Right cardiac atrium (tissue), 5 donors: ENCODE data around the gene TRAPPC3. TPM values are rescaled to one million over a fixed set of nuclear protein-coding genes. Genes with fewer than 3 reads are reported as not detected.

ENCODE experiments used
- ATAC-seq, 2 donors: fragments of 200-7000 bp; cut with Tn5 transposase; one replicate each; pipeline versions ENCODE4 v1.8.0 to v1.9.1; 2020; ENCODE audit warnings: moderate library complexity in 2 of 2, mild to moderate bottlenecking in 1 of 2
- DNase-seq, 3 donors: peaks; one replicate each; pipeline ENCODE4 v3.0.0-alpha.2; 2020
- H3K27ac ChIP-seq: one replicate; pipeline ENCODE4 v1.5.1; 2013; ENCODE audit warnings: mild to moderate bottlenecking, low read length, control low read depth, moderate library complexity
- H3K27me3 ChIP-seq: one replicate; pipeline ENCODE4 v1.6.1; 2013; ENCODE audit not compliant: control insufficient read depth, insufficient read depth
- H3K4me1 ChIP-seq: one replicate; pipeline ENCODE4 v1.6.1; 2013; ENCODE audit warnings: low read length; ENCODE audit not compliant: control insufficient read depth, insufficient read depth
- H3K4me3 ChIP-seq: one replicate; pipeline ENCODE4 v1.5.1; 2013; ENCODE audit warnings: low read length, control low read depth
- H3K9me3 ChIP-seq: one replicate; pipeline ENCODE4 v1.6.1; 2013; ENCODE audit warnings: low read length; ENCODE audit not compliant: control insufficient read depth
- WGBS: extraction: QIAGEN DNeasy Blood & Tissue Kit; methylation state at CpG from one replicate; pipeline ENCODE4 v1.1.7; 2013; 5-methylcytosine and 5-hydroxymethylcytosine counted together
- intact Hi-C, 4 donors: fragments of 100-400 bp; cut with DNase I; formaldehyde crosslinking; loops; one replicate each; pipeline versions ENCODE4 v1.11.0 to v1.14.0; 2022 to 2023
- polyA plus RNA-seq: library from polyadenylated mRNA; stranded (reverse); fragments of 200-250 nt; gene quantifications from one replicate; pipeline ENCODE4 v1.2.3, GENCODE V29; 2013
- total RNA-seq, 4 donors: library from RNA; stranded (reverse); fragmentation: NEBNext Ultra II Directional; extraction: Animal tissue kit (Norgen Biotek cat#: 25700); gene quantifications; one replicate each; pipeline ENCODE4 v1.2.1, GENCODE V29; 2021
- donor health status: healthy with polysubstance abuse.
- donor health status: DM: no; HTN: yes; CAD: no.
- donor health status: DM: no; HTN: no; CAD: no.
- donor health status: DM: no; HTN: yes; CAD: no; lungs with severe emphysema.
- donor health status: DM: yes; HTN: yes; CAD: no.

TRAPPC3 gene
- total and polyA plus RNA-seq, 5 donors: 58.5 to 73.6 (median 65.6) TPM

DNA sequence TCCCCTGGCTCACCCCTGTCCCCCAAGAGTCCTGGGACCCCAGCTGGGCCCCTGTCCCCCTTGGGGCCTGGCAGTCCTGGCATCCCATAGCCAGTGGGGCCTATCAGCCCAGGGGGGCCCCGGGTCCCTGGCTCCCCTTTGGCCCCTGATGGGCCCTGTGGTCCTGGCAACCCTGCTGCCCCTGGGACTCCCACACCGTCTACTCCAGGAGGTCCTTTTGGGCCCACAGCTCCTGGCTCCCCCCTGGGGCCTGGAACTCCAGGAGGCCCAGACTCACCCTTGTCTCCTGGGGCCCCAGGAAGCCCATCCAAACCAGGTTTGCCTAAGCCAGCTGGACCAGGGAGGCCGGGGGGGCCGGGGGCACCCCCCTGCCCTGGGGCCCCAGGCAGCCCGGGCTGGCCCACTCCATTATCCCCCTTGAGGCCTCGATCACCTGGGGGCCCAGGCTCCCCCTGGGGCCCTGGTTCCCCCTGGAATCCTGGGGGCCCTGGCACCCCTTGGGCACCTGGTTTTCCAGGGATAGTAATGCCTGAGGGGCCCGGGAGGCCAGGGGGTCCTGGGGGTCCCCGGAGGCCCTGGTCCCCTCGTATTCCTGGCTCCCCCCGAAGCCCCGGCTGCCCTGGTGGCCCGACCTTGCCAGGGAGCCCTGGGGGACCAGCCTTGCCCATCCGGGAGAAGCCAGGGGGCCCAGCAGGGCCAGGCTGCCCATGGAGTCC is 50.5 kb downstream of the TRAPPC3 start:
- 83% methylated on average over 13 of the region's 13 CpGs for WGBS
- peak in 2 of 3 donors; percentile 52 to 64 for DNase-seq
- peak in 1 of 2 donors; percentile 2 for ATAC-seq
- intact Hi-C loops: loop anchor here in 1 of 4 donors (2.0 to 5.0 kb wide), 2 partner anchors 36 to 323 kb away; no protein-coding TSS in a partner anchor
- Histone ChIP-seq H3K27ac (no peak overlapping the region), H3K4me3 (no peak overlapping the region), H3K27me3 (no peaks in the 10 kb centered on the region), H3K9me3 (no peaks in the 10 kb centered on the region), H3K4me1 (no peaks in the 10 kb centered on the region)

GRCh38 chr1:36097693-36098585 is 51.3 kb downstream of the TRAPPC3 start:
- 93% methylated on average over 33 of the region's 33 CpGs for WGBS
- Histone ChIP-seq H3K27ac (no peak overlapping the region), H3K4me1 (no peaks in the 10 kb centered on the region), H3K4me3 (no peak overlapping the region), H3K27me3 (no peaks in the 10 kb centered on the region), H3K9me3 (no peaks in the 10 kb centered on the region)
- DNase-seq: peak in 2 of 3 donors; percentile 62 to 64
- peak in 1 of 2 donors; percentile 1 for ATAC-seq
- intact Hi-C loops: loop anchor here in 2 of 4 donors (2.0 to 5.0 kb wide), 2 partner anchors 37 to 324 kb away; no protein-coding TSS in a partner anchor

GRCh38 chr1:36096500-36097432 is 52.5 kb downstream of the TRAPPC3 start:
- 62% methylated on average over 16 of the region's 16 CpGs for WGBS
- Histone ChIP-seq H3K4me3 (no peak overlapping the region), H3K27me3 (no peaks in the 10 kb centered on the region), H3K9me3 (no peaks in the 10 kb centered on the region), H3K27ac (no peak overlapping the region), H3K4me1 (no peaks in the 10 kb centered on the region)
- ATAC-seq (peak in 1 of 2 donors; percentile 5), DNase-seq (peak in 1 of 3 donors; percentile 42)
- intact Hi-C loops: loop anchor here in 2 of 4 donors (2.0 to 5.0 kb wide), 2 partner anchors 38 to 326 kb away; no protein-coding TSS in a partner anchor

DNA sequence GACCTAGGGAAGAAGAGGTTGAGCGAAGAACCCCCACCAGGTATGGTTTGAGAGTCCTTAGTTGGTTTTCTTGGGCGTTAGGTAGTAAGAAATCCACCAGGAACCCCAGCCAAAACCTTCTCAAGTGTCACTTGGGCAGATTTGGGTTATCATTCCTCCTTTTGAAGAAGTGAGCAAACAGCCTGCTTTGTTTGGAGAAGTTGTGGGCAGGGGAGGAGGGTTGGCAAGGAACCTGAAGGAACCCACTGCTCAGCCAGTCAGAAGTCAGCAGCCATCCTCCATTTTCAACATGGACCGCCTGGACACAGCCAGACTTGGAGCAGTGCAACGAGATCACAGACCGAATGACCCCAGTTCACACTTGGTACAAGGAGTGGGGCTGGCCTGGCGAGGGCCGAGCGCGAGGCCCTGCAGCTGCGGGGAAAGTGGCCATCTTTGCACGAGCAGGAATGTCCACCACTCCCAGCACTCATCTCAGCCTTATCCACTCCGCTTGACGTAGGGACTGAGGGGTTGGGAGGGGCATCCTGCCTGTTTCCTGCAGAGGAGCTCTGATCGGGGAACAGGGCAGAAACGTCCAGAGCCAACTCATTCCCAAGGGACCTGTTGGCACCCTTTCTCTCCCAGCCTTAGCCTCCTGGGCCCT is 53.4 kb downstream of the TRAPPC3 start:
- Histone ChIP-seq H3K4me3 (no peak overlapping the region), H3K9me3 (no peaks in the 10 kb centered on the region), H3K27ac (no peak overlapping the region), H3K4me1 (no peaks in the 10 kb centered on the region), H3K27me3 (no peaks in the 10 kb centered on the region)
- intact Hi-C loops: loop anchor here in 2 of 4 donors (2.0 to 5.0 kb wide), 2 partner anchors 39 to 326 kb away; no protein-coding TSS in a partner anchor
- WGBS: 55% methylated on average over 15 of the region's 15 CpGs
- peak; percentile 45 to 59 (median 57) for DNase-seq
- ATAC-seq: peak; percentile 5 to 61

DNA sequence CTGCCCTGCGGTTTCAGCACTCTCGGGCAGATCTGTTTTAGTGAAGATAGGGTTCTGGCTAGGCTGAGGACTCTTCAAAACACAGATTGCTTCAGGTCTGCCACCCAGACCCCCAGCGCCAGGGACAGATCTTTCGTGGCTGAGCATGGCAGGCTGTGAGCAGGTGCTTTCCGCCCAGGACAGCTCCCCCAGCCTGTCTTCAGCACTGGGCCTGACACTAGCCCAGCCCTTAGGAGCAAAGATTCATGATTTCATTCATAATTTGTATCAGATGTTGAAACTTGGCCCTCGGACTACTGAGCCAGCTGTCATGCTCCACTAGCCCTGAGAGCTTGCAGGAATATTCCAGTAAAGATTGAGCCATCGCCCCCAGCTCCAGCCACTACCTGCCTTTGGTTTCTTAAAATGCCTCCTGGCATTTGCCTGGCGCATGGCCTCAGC is 54.6 kb downstream of the TRAPPC3 start:
- H3K9me3 ChIP-seq: no peaks in the 10 kb centered on the region
- H3K4me3 ChIP-seq: no peak overlapping the region
- no peak overlapping the region for H3K27ac ChIP-seq
- H3K4me1 ChIP-seq: peaks cover under 1% of the 10 kb centered on the region
- WGBS: 86% methylated on average over 8 of the region's 8 CpGs
- ATAC-seq: no peak
- no peaks in the 10 kb centered on the region for H3K27me3 ChIP-seq
- intact Hi-C loops: loop anchor here in 1 of 4 donors (5.0 kb wide), 1 partner anchor 328 kb away; no protein-coding TSS in a partner anchor
- no peak for DNase-seq

DNA sequence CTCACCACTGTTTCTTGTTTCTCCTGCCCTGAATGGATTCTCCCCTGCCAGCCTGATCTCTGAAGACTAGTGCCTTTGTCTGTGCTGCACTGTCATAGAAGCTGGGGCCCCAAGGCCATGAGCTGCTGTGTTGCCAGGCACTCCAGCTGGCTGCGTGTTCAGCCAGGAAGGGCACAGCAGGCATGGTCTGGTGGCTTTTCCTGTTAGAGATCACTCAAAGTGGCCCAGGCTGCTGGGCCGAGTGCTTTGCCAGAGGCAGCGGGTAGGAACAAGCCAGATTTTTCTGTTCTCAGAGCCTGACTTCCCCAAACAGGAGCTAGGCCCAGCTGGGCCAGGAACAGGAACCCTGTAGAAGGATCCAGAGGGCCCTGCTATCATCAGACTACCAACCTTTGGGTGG is 55.4 kb downstream of the TRAPPC3 start:
- H3K4me1 ChIP-seq: peaks cover 3% of the 10 kb centered on the region
- 84% methylated on average over 3 of the region's 3 CpGs for WGBS
- intact Hi-C loops: no loop called here
- no peak overlapping the region for H3K4me3 ChIP-seq
- no peaks in the 10 kb centered on the region for H3K9me3 ChIP-seq
- DNase-seq (no peak), ATAC-seq (no peak)
- no peak overlapping the region for H3K27ac ChIP-seq
- H3K27me3 ChIP-seq: no peaks in the 10 kb centered on the region

- intact Hi-C loops: no loop called here
- Histone ChIP-seq H3K4me1 (peaks cover 3% of the 10 kb centered on the region), H3K4me3 (no peak overlapping the region), H3K27ac (no peak overlapping the region), H3K9me3 (no peaks in the 10 kb centered on the region), H3K27me3 (no peaks in the 10 kb centered on the region)
- DNase-seq: peak in 1 of 3 donors; percentile 58
- 72% methylated on average over 7 of the region's 7 CpGs for WGBS
- ATAC-seq: no peak
Observed at GRCh38 chr1:36093226-36093625, 56.1 kb downstream of the TRAPPC3 start.

- no peaks in the 10 kb centered on the region for H3K9me3 ChIP-seq
- ATAC-seq: no peak
- H3K4me3 ChIP-seq: no peak overlapping the region
- H3K27me3 ChIP-seq: no peaks in the 10 kb centered on the region
- no peak for DNase-seq
- H3K27ac ChIP-seq: no peak overlapping the region
- WGBS: 90% methylated on average over 9 of the region's 9 CpGs
- H3K4me1 ChIP-seq: peaks cover 3% of the 10 kb centered on the region
- intact Hi-C loops: no loop called here
Observed at GRCh38 chr1:36092798-36093185, 56.5 kb downstream of the TRAPPC3 start.

- ATAC-seq (no peak), DNase-seq (peak in 1 of 3 donors; percentile 50)
- Histone ChIP-seq H3K27me3 (no peaks in the 10 kb centered on the region), H3K27ac (no peak overlapping the region), H3K4me3 (no peak overlapping the region), H3K9me3 (no peaks in the 10 kb centered on the region), H3K4me1 (peaks cover 3% of the 10 kb centered on the region)
- intact Hi-C loops: no loop called here
- 90% methylated on average over 17 of the region's 17 CpGs for WGBS
Observed at GRCh38 chr1:36092166-36092797, 57.0 kb downstream of the TRAPPC3 start.
